Stomach (tissue), 4 donors: ENCODE results near the gene PCDHGA7.

Experiments used
- EP300 ChIP-seq: sonication (generic); formaldehyde crosslinking; IDR thresholded peaks from one replicate; pipeline ENCODE4 v1.6.1; 2017; ENCODE audit warnings: antibody characterized with exemption
- POLR2A ChIP-seq, 4 donors: fragments of 450-650 bp; IDR thresholded peaks; one replicate each; pipeline ENCODE4 v1.6.1; 2016; ENCODE audit warnings: antibody characterized with exemption in 4 of 4, control low read depth in 2 of 4, mild to moderate bottlenecking in 1 of 4, moderate library complexity in 1 of 4
- TF ChIP-seq, protein P1 (sequence below), 7 experiments: fragments of 450-650 bp in 4 of 7; fragments of 200-600 bp in 3 of 7; sonication (generic) in 3 of 7; IDR thresholded peaks; one replicate each; pipeline ENCODE4 v1.5.1; 2016 to 2019; ENCODE audit warnings: antibody characterized with exemption in 7 of 7, control low read depth in 2 of 7, mild to moderate bottlenecking in 1 of 7

GRCh38 chr5:141373673-141374317, 8.7 kb upstream of the PCDHGA7 start, which contains the start of gene PCDHGA6:
- TF ChIP-seq EP300 (no peak), POLR2A (IDR thresholded peaks at IDR 0.05) (no peak)
- TF ChIP-seq, protein P1, sequence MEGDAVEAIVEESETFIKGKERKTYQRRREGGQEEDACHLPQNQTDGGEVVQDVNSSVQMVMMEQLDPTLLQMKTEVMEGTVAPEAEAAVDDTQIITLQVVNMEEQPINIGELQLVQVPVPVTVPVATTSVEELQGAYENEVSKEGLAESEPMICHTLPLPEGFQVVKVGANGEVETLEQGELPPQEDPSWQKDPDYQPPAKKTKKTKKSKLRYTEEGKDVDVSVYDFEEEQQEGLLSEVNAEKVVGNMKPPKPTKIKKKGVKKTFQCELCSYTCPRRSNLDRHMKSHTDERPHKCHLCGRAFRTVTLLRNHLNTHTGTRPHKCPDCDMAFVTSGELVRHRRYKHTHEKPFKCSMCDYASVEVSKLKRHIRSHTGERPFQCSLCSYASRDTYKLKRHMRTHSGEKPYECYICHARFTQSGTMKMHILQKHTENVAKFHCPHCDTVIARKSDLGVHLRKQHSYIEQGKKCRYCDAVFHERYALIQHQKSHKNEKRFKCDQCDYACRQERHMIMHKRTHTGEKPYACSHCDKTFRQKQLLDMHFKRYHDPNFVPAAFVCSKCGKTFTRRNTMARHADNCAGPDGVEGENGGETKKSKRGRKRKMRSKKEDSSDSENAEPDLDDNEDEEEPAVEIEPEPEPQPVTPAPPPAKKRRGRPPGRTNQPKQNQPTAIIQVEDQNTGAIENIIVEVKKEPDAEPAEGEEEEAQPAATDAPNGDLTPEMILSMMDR (IDR thresholded peaks at IDR 0.05): no peak
